MCF 10A (cell line): ENCODE measurements around the gene ZFC3H1. TPM values are rescaled to one million over a fixed set of nuclear protein-coding genes. Genes with fewer than 3 reads are reported as not detected.

ENCODE experiments used
- BruUV-seq: library from RNA; stranded (reverse); fragments of 400-500 nt; replicated peaks from 2 replicates; lab custom pipeline; 2021; lab: Mats Ljungman, UMichigan
- CTCF ChIA-PET: fragments of 300-600 bp; sonication (Branson Sonifier 250); formaldehyde crosslinking; extraction: SDS; loops from one replicate; lab custom pipeline; 2021; ENCODE audit warnings: antibody characterized with exemption, inconsistent platforms; lab: Yijun Ruan, JAX
- POLR2A ChIA-PET: fragments of 300-600, 350-650 bp; sonication (Branson Sonifier 250); formaldehyde crosslinking; extraction: SDS; loops from one replicate; lab custom pipeline; 2020; ENCODE audit warnings: antibody characterized with exemption, inconsistent platforms; lab: Yijun Ruan, JAX
- DNase-seq: peaks from one replicate; pipeline ENCODE4 v3.0.0-alpha.2; 2018; ENCODE audit not compliant: unreplicated experiment
- H3K27ac Mint-ChIP-seq: one replicate; pipeline ENCODE4 v1.8.0; 2022; ENCODE audit warnings: mild to moderate bottlenecking, low read depth, mixed read lengths; ENCODE audit not compliant: unreplicated experiment
- H3K27me3 Mint-ChIP-seq: one replicate; pipeline ENCODE4 v1.8.0; 2022; ENCODE audit warnings: mixed read lengths; ENCODE audit not compliant: insufficient read depth, unreplicated experiment
- H3K36me3 Mint-ChIP-seq: one replicate; pipeline ENCODE4 v1.8.0; 2022; ENCODE audit warnings: mild to moderate bottlenecking, moderate library complexity, mixed read lengths; ENCODE audit not compliant: insufficient read depth, unreplicated experiment
- H3K4me1 Mint-ChIP-seq: one replicate; pipeline ENCODE4 v1.8.0; 2022; ENCODE audit warnings: mixed read lengths; ENCODE audit not compliant: insufficient read depth, unreplicated experiment
- H3K4me3 Mint-ChIP-seq: one replicate; pipeline ENCODE4 v1.8.0; 2022; ENCODE audit warnings: mild to moderate bottlenecking, moderate library complexity, mixed read lengths; ENCODE audit not compliant: unreplicated experiment
- H3K9me3 Mint-ChIP-seq: one replicate; pipeline ENCODE4 v1.8.0; 2022; ENCODE audit warnings: mixed read lengths; ENCODE audit not compliant: unreplicated experiment
- CTCF ChIP-seq: fragments of 200-600 bp; IDR thresholded peaks from one replicate; pipeline ENCODE4 v1.8.0; 2022; ENCODE audit warnings: antibody characterized with exemption, mild to moderate bottlenecking; ENCODE audit not compliant: unreplicated experiment
- intact Hi-C: fragments of 100-400 bp; cut with micrococcal nuclease; formaldehyde crosslinking; loops from 2 replicates; pipeline ENCODE4 v1.14.1; 2022
- total RNA-seq: library from RNA; stranded (reverse); gene quantifications from 2 replicates; pipeline ENCODE4 v1.2.3, GENCODE V29; 2022

The ZFC3H1 gene
- total RNA-seq, 1 experiment from 2014 or later = 55.3 TPM

- BruUV-seq = no TSS peak
- H3K4me3 Mint-ChIP-seq = no peak overlapping the region
- DNase-seq = no peak
- H3K27ac Mint-ChIP-seq = no peak overlapping the region
- intact Hi-C loops = loop anchor here (10.0 kb wide), 1 partner anchor 179 kb away; no protein-coding TSS in a partner anchor
- H3K4me1 Mint-ChIP-seq = peaks cover 24% of the 10 kb centered on the region
- no peak for TF ChIP-seq CTCF
- ChIA-PET CTCF (interaction anchor here (1.0 to 1.4 kb wide), 2 partner anchors 81 to 113 kb away, joined by 4 to 10 read pairs; no protein-coding TSS in a partner anchor), POLR2A (interaction anchor here (0.7 to 10.5 kb wide), 3 partner anchors 21 to 86 kb away, joined by 3 to 258 read pairs (median 248); partner anchors contain the start of genes RAB21 and TMEM19)
- no peaks in the 10 kb centered on the region for H3K36me3 Mint-ChIP-seq
- no peaks in the 10 kb centered on the region for H3K27me3 Mint-ChIP-seq
- no peaks in the 10 kb centered on the region for H3K9me3 Mint-ChIP-seq
Observed at GRCh38 chr12:71666259-71666658, 2.6 kb upstream of the ZFC3H1 start.

DNA sequence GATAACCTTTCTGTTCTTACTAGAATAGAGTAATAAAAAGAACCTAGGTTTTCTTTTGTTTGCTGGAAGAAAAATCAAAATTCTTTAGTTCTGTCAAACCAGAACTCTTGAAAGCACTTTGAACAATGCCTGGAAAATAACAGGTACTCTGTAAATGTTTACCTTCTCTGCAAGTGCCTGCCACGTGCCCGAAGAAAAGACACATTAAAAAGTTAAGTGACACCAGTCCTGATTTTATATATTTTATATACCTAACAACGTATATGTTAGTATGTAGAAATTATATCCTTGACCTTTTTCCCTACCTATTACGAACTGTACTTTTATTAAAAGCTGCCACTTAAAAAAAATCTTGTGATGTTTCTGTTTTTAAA is 1.4 kb upstream of the ZFC3H1 start:
- H3K4me3 Mint-ChIP-seq = peak overlapping the region; percentile 100
- ChIA-PET POLR2A (interaction anchor here (0.8 to 10.5 kb wide), 11 partner anchors 11 to 115 kb away, joined by 3 to 258 read pairs (median 19); partner anchors contain the start of genes RAB21 and TMEM19), CTCF (interaction anchor here (1.4 to 6.6 kb wide), 2 partner anchors 83 to 88 kb away, joined by 3 to 76 read pairs; no protein-coding TSS in a partner anchor)
- intact Hi-C loops = loop anchor here (10.0 kb wide), 1 partner anchor 180 kb away; no protein-coding TSS in a partner anchor
- H3K9me3 Mint-ChIP-seq = no peaks in the 10 kb centered on the region
- no peaks in the 10 kb centered on the region for H3K27me3 Mint-ChIP-seq
- TF ChIP-seq CTCF = no peak
- peaks cover 9% of the 10 kb centered on the region for H3K36me3 Mint-ChIP-seq
- no TSS peak for BruUV-seq
- DNase-seq = peak; percentile 17
- peaks cover 24% of the 10 kb centered on the region for H3K4me1 Mint-ChIP-seq
- peak overlapping the region; percentile 100 for H3K27ac Mint-ChIP-seq

GRCh38 chr12:71664411-71665089 is 902 bp upstream of the ZFC3H1 start:
- Mint-ChIP-seq H3K9me3 (no peaks in the 10 kb centered on the region), H3K27me3 (no peaks in the 10 kb centered on the region), H3K27ac (peak overlapping the region; percentile 100), H3K4me1 (peaks cover 24% of the 10 kb centered on the region), H3K4me3 (peak overlapping the region; percentile 100), H3K36me3 (peaks cover 10% of the 10 kb centered on the region)
- BruUV-seq = TSS peak; percentile 50
- POLR2A ChIA-PET = interaction anchor here (0.6 to 10.5 kb wide), 27 partner anchors 8 to 322 kb away, joined by 3 to 258 read pairs (median 9); partner anchors contain the start of genes RAB21, TBC1D15 and TMEM19
- CTCF ChIA-PET = interaction anchor here (0.7 to 6.6 kb wide), 6 partner anchors 22 to 111 kb away, joined by 3 to 76 read pairs (median 4); partner anchors contain the start of gene TMEM19
- peak; percentile 24 for DNase-seq
- intact Hi-C loops = loop anchor here (1.0 to 10.0 kb wide), 3 partner anchors 22 to 180 kb away; partner anchors contain the start of gene TMEM19
- no peak for TF ChIP-seq CTCF
